ENCODE data around the gene STRA8.

STRA8 gene, protein sequence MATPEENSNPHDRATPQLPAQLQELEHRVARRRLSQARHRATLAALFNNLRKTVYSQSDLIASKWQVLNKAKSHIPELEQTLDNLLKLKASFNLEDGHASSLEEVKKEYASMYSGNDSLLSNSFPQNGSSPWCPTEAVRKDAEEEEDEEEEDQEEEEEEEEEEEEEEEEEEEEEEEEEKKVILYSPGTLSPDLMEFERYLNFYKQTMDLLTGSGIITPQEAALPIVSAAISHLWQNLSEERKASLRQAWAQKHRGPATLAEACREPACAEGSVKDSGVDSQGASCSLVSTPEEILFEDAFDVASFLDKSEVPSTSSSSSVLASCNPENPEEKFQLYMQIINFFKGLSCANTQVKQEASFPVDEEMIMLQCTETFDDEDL

DNA sequence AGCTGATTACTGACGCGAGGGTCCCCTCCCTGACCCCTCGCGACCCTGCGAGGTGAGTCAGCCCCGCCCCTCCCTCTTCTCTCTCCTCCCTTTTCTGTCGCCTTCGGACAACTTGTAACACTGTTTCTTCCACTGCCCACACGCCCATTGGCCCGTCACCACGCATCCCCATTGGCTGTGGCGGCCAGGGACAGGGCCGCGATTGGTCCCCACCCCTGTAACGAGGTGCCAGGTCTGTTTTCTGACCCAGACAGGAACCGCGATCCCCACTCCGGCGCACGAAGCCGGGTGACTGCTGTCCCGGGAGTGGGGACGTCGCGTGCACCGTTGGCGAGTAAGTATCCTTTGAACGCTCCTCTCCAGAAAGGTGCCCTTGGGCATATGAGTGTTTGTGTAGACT lies at the start of gene STRA8:
Gene STRA8 (plus strand): TSS at position 269 of the 400 bp plus-strand sequence. CDS start 6,687 bp downstream, outside the sequence.
- no peak for DNase-seq

DNA sequence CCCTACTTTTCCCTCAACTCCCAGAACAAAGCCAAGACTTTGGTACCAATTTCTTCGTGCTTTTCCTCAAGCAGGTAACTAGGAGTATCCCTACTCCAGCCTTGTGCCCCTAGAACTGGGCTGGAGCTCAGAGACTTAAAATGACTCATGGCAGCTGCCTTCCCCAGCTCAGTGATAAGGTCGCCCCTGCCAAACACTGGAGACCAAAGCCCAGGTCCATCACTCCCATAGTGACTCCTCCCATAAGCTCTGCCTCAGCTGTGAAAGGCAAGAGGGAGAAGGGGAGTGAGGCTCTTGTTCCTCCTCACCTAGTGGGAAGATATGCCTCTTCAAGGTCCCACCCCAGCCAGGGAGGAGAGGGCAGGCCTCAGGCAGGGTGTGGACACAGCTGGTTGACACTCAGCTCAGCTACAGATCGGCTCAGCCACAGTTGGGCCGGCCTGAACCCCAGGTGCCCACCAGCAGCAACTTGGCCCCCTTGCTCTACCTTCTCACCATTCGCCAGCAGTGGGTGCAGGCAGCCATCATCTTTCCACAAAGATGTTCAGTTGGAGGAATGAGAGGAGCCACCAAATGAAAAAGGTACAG lies 49.3 kb upstream of the STRA8 start:
- DNase-seq: no peak

DNA sequence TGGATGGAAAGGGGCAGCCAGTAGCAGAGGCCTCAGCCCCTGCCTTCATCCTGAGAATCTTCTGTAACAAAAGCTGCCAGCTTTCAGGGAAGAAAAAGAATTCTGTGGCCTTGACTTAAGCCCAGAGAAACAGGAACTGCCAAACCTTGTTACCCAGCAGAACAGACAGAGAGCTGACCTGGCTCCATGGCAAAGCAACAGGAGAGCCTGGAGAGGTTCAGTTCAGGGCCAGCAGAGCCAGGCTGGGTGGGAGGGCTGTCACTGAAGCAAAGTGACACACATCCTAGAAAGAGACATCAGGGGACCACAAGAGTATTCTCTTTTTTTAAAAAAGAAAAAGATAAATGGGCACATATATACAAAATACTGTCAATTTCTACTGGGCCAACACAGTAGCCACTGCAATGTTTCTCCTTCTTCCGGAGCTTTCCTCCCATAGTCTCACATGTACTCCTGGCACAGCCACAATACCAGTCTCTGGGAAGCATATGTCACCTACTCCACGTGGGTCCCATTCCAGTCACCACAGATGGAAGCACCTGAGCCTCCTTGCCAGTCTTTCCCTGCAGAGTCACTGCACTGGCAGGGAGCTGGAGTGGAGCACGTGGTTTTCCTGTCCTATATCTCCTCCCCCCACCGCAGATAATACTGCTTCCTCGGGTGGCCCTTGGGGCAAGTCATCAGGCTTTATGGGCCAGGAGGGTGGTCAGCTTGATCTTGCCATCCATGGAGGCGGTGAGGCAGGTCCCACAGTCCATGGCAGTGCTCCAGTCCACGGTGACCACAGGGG lies 48.0 kb upstream of the STRA8 start:
- no peak for DNase-seq

DNA sequence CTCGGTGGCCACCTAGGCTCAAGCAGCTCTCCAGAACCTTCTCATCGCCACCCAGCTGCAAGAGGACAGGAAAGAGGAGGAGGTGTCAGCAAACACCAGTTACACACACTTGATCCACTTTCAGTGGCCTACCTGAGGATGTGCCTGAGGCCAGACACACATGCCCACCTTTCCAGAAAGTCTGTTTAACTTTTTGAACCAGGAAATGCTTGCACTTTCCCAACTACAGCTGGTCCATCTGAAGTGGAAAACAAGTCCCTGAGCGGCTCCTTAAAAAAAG lies 47.4 kb upstream of the STRA8 start:
- DNase-seq: no peak

DNA sequence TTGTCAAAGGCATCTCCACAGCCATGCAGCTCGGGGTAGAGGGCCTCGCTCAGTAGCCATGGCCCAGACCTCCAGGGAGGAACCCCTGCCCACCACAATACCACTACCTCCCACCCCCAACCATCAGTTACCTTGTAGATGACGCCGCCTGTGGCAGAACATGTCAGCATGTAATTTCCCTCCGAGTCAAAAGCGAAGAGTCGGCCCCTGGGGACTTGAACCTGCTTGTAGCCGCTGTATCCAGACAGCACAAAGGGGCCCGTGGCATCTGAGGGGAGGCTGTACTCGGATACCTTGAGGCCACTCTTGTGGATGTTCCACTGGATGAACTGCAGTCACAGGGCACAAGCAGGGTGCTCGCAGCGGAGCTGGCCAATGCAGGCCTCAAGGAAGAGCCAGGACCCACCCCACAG lies 46.8 kb upstream of the STRA8 start:
- DNase-seq: no peak

DNA sequence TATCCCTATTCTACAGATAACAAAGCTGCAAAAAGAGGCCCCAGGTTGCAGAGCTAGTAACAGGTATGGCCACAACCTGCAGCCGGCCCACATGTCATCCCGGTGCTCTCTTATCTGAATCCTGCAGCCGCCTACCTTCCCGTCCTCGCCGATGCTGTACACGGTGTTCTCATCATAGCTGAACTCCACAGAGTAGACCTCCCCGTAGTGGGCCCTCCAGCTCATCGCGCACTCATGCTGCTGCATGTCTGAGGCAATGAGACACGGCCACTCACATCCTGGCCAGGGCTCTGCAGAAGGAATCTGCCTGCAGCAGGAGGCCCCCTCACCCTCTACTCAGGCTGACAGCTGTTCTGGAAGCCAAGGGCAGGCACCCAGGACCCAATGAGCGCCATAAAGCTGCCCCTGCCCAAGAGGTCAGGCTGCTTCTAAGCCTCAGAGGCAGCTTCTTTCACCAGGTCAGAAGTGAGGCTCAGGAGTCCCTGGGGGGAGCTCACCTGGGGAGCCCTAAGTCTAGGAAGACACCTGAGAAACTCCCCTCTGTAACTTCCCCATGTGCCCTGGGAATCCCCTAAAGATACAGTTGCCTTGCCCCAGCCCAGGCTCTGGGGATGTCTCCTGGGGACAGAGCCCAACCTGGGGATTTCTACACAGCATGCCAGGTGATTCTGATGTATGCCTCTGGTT lies 45.2 kb upstream of the STRA8 start:
- no peak for DNase-seq

DNA sequence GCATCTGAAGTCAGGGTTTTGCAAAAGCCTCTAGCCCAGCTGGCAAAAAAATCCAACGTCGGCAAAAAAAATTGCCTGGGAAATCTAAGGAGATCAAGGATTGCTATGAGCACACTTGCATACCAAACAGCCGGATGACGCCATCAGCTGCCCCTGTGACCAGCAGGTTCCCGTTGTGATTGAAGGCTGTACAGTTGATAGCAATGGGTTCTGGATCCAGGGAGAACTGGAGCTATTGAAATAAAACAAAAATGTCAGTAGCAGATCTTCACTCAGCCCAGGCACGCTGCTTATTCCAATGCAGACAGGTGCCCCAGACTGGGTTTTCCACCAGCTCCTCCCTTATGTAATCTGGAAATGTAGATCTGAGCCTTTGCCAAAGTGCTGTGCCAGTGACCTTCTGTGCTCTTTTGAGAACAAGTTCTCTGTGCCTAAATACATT lies 44.4 kb upstream of the STRA8 start:
- no peak for DNase-seq

DNA sequence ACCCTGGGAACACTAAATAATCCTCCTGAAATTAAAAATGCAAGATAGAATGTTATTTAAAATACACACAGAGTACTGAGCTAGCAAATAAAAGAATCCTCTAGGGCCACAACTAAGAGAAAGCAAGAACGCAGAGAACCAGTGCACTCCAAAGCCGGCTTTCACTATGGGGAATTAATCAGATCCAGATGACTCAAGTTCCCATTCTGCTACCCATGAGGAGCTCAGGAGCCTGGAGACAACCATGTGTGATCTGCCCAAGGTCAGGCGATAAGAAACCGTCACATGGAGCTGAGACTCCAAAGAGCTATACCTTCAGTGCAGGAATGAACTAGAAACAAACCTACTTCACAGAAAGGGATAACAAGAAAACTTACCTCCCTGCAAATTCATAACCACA lies 43.7 kb upstream of the STRA8 start:
- no peak for DNase-seq

DNA sequence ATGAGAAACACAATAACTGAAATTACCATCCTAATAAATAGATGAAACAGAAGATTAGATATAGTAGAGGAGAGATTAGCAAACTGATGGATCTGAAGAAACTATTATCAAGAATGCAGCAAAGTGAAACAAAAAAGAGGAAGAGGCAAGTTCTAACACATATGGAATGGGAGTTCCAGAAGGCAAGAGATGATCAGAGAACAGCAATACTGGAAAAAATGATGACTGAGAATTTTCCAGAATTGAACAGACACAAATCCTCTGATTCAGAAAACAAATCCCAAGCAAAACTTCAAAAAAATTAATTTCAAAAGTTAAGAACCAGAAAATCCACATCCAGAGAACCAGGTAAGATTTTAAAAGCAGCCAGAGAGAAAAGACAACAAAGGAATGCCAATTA lies 42.9 kb upstream of the STRA8 start:
- DNase-seq: no peak

DNA sequence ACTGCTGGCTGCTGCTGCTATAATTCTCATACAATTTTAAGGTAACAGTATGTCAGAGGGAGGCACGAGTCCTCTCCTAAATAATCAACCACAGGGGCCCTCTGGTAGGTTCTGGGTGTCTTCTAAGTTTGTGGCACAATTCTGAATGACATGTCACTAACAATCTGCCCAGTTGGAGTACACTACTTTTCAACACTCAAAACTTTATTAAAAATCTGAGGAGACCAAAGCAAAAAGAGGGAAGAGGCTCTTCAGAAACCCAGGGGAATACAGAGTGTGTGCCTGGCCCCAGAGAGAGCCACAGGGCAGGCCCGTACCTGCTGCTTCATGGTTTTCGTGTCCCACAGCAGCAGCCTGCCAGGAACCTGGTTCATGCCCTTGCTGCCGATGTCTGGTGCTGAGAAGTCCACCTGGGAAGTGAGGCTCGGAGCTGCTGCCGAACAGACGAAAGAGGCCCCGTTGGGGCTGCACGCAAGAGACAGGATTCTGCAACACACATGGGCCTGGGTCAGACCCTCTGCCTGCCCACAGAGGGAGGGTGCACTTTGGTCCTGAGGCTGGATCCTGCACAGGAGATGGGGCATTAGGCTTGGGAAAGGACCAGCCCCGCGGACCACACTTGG lies 40.6 kb upstream of the STRA8 start:
- no peak for DNase-seq

DNA sequence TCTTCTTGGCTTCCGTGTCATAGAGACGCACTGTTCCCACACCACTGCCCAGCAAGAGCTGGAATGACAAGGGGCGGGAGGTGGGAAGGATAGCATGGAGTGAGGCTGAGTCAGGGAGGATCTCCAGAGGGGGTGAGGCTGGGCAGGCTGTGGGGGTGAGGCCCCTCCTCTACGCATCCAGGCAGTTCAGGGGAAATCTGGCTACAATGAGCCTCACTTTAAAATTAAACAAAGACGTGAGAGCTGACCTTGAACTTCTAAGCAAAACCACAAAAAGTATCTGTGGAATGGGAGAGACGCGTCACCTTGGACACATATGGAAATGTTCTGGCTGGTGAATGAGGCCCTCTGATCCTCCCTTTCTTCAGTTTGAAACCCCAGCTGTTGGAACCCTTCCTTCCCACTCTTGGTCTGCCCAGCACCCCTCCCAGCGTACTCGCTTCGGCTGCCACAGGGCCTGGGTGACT lies 40.0 kb upstream of the STRA8 start:
- no peak for DNase-seq

DNA sequence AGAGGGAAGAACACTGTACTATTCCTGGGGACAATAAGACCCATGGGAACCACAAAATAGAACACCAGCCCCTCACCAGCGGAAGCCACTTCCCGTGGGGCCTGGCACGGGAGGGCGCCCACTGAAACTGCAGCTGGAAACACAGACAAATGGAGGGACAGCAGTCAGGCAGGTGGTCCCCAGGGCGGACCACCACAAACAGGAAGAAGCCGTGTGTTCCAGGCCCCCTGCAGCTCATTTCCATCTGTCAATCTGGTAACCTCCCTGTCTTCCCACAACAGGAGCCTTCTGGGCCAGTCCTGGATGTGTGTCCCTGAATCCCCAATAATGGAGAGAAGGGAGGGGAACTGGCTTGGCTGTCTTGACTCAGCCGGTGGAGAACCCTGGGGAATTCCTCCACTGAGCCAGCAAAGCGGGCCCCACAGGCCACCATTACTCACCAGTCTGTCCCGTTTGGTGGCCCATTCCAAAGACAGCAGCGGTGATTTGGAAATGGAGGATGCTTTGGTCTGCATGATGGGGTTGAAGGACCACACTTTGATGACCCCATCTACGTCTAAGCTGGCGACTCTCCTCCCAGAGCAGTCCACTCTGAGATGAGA lies 39.0 kb upstream of the STRA8 start:
- no peak for DNase-seq

DNA sequence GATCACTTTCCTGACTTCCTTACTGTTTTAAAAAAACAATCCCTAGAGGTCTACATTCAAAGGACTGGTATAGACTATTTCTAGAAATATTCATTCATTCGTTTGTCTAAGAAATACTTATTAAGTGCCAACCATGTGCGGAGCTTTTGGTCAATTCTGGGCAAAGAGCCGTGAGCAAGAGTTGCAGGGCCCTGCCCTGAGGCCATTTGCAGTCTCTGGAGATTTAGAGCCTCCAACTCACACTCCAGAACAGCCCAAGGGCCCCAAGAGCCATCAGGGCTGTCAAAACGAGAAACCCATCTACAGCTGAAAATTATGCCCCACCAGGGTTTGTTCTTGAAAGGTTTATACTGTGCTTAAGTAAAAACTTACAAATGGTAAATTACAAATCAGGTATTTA lies 38.5 kb upstream of the STRA8 start:
- DNase-seq: no peak

DNA sequence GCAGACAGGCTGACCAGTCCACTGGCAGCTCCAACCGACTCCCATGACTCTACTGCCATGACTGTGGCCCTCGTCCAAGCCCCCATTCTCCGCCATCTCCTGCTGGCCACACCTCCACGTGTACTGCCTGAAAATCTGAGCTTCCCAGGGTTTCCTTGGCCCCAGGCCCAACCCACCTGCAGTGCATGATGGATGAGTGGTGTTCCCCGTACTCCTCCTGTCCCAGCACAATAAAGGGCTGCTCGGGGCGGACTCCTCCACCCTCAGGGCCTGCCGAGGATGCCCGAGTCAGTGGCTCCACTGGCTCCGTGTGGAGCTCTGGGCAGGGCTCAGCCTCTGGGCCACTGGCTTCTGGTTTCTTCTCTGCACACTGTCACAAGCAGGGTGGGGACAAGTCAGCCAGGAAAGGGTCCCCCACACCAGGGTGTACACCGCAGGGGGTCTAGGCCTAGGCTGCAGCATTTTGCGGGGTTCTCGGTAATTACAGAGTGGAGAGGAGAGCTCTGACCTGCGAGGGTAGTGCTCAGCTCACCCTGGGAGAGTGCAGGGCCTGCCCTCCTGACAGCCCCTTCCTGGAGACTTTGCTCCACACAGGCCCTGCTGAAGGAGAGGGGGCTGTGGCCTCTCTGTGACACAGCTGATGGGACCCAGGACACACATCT lies 37.5 kb upstream of the STRA8 start:
- DNase-seq: no peak

DNA sequence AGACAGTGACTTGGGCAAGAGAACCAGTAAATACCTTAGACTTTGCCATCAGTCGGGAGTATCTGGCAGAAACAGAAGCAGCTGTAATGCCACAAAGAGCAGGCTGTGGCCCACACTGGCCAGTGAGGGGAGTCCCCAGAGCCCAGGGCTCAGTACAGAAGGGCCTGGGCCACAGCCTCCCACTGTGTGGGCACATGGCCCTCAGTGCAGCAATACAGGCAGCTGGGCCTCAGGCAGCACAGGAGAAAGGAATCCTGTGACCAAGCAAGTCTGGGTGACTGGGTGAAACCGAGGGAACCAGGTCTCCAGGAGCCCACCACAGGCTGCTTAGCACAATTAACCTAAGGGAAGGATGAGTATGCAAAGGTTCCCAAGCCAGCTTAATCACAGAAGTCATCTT lies 36.3 kb upstream of the STRA8 start:
- no peak for DNase-seq

DNA sequence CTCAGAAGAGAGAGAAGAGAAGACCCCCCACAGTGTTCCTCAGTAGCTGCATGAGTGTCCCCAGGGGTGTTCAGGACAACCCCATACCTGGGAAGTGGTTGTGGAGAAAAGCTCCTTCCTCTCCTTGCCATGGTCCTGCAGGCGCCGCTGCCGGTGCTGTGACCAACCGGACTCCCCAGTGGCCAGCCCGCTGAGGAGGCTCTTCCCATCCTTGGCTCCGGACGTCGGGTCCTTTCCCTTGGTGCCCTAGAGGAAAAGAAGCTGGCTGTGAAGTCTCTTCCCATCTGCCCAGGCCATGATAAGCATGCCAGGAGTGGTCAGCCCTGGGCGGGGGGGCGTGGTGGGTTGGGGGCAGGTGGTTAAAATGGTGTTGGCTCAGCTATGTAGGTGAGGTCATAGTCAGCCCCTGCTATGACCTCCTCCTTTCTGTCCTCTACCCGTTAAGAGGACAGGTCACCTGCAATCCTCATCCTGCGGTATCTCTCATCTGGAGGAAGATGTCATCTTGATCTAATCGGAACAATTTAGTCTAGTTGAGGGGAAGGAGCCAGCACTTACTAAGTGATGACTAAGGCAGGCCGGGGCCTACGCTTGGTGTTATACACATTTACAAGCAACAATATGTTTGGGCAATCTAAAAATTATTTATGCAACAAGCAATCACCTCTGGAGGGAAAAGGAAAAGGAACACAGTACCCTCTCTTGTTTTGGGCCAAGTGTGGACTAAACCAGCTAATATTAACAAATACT lies 35.6 kb upstream of the STRA8 start:
- DNase-seq: no peak

DNA sequence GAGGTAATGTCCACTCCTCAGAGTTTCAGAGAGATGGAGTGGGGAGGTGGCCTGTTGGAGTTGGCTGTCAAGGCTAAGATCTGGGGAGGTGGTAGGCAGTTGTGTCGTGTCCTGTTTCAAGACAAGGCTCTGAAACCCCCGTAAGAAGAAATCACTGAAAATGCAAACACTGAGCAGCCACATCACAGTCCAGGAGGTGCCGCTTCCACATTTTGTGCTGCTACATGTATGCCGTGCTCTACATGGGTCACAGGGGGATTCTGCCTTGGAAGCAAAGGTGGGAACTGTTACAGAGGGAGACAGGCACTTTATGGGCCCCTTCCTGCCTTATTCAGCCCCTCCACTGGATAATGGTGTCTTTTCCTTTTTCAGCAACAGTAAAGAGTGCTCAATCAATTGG lies 34.2 kb upstream of the STRA8 start:
- DNase-seq: no peak

DNA sequence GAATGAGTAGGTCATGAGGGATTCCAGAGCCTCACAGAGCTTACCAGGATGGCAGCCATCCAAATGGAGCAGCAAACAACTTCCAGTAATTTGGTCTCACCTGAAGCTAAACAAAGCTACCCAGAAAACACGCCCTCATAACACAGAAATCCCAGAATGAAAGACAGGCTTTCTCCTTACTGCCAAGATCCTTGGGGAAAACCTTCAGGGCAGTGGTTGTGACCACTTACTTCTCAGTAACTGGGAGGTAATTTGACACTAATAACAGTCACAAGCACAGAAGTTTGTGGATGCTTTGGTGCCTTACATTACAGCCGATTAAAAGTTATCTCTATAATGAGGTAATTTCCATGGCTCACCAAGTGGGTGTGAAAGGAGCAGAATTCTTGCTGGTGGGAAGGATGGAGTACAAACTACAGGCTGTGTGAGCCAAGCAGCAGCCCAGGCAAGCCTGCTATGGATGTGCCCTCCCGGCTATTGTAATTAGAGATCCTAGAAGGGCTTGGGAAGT lies 32.8 kb upstream of the STRA8 start:
- no peak for DNase-seq

DNA sequence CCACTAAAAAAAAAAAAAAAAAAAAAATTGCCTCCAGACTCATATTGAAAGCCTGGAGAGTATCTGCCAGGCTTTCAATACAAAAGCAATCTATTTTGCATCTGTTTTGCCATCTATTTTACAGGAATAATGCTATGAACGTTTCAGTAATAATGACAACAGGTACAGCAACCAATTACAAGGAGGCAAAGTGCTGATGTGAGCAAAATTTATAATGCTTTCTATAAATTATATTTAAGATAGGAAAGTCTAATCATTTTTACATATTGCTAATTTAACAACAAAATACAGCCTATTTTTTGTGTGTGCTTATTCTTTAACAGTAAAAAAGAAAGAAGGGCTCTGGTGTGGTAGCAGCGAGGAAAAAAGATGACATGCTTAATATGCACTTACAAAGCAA lies 32.3 kb upstream of the STRA8 start:
- DNase-seq: no peak

DNA sequence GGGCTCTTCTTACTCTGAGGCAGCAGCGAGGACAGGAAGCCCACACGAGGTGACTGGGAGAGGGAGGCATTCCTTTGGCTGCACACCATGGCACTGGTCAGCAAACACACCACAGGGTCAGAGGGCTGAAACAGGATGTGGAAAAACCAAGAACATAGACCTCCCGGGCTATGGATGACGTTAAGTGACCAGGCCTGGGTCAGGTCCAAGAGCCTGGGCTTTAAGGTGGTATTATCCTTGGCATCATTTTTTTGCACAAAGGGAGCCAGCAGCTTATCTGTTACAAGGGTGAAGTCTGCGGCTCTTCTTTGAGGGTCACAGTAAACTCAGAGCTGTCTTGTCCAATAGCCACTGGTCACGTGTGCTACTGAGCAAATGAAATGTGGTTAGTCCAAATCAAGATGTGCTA lies 29.3 kb upstream of the STRA8 start:
- DNase-seq: no peak

DNA sequence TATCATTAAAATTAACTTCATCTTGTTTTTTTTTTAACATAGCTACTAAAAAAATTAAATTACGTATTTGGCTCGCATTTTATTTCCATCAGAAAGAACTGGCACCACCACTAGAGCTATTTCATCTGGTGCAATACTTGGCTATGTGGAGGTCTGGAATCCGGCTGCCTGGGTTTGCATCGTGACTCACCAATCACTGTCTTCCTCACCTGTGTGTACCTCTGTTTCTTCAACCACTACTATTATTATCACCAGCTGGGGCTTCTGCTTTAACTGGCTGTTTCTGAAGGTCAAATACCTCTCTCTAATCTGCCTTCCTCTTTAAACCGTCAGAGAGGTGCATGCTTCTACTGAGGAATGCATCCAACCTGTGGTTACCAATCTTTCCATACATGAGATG lies 28.8 kb upstream of the STRA8 start:
- no peak for DNase-seq

Measured in SHP77 (cell line).